GM19468 (cell line): ENCODE data around the gene SWI5.
"Not testable (repeated sequence)": the region's sequence is repeated elsewhere in the genome, so short reads cannot be mapped to it uniquely, and the experiment has no call there.

Source experiments
- ATAC-seq: cut with Tn5 transposase; IDR thresholded peaks from one replicate; pipeline ENCODE4 v1.9.1; 2021; ENCODE audit warnings: mild to moderate bottlenecking, moderate library complexity, moderate number of reproducible peaks; ENCODE audit not compliant: unreplicated experiment; ENCODE audit errors: extremely low read depth

SWI5 gene

GRCh38 chr9:128276008-128276573, at the start of gene SWI5:
SWI5 (plus strand) TSS chr9:128276276.
- ATAC-seq: peak; percentile 83

- ATAC-seq: no peak
Measured at GRCh38 chr9:128226412-128226801, 49.7 kb upstream of the SWI5 start.

- not testable (repeated sequence) for ATAC-seq
Measured at GRCh38 chr9:128230897-128231296, 45.2 kb upstream of the SWI5 start.

- ATAC-seq: no peak
Measured at GRCh38 chr9:128231638-128232527, 44.2 kb upstream of the SWI5 start.

GRCh38 chr9:128232528-128233428, 43.3 kb upstream of the SWI5 start:
- no peak for ATAC-seq

GRCh38 chr9:128233817-128234406, 42.2 kb upstream of the SWI5 start:
- no peak for ATAC-seq

GRCh38 chr9:128242124-128242523, 34.0 kb upstream of the SWI5 start:
- no peak for ATAC-seq

GRCh38 chr9:128242828-128243214, 33.3 kb upstream of the SWI5 start:
- ATAC-seq: no peak

GRCh38 chr9:128243215-128244018, 32.7 kb upstream of the SWI5 start:
- no peak for ATAC-seq

- no peak for ATAC-seq
Measured at GRCh38 chr9:128244091-128244836, 31.8 kb upstream of the SWI5 start.

GRCh38 chr9:128244837-128245231, 31.2 kb upstream of the SWI5 start:
- ATAC-seq: no peak

- no peak for ATAC-seq
Measured at GRCh38 chr9:128245421-128246151, 30.5 kb upstream of the SWI5 start.

- no peak for ATAC-seq
Measured at GRCh38 chr9:128246471-128246870, 29.6 kb upstream of the SWI5 start.

- no peak for ATAC-seq
Measured at GRCh38 chr9:128247226-128247803, 28.8 kb upstream of the SWI5 start.

GRCh38 chr9:128249558-128249907, 26.5 kb upstream of the SWI5 start:
- no peak for ATAC-seq

- peak; percentile 75 for ATAC-seq
Measured at GRCh38 chr9:128249908-128250838, 25.9 kb upstream of the SWI5 start.
